ENCODE results near the gene TMED9.

DNA sequence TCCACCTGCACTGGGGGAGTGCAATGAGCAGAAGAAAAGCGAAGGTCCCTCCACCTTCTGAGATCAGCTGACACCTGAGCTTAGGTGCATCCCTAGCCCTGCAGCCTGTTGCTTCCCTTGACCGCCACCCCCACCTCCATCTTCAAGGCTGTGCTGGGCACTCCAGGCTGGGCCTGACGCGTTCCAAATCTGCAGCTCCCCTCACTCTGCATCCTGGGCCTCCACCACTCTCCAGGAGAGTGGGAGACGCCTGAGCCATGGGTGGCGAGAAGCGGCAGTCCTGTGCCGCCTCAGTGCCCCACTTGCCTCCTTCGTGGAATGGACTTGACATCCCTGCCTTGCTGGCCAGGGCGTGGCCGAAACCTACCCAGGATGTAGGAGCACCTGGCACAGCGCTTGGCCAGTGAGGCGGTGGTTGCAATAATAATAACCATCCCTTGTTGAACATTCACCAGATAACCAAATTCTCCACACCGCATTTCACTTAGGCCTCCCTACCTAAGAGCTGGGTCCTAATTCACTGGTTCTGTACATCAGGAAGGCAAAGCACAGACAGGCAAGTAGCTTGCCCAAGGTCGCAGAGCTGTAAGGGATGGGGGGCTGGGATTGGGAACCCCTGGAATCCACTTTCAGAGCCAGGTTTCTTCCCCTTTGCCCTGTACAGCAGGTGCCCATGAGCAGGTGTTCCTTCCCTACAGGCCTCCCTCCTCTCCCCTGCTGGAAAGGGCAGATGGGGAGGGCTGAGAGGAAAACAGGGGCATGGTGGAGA is 19.6 kb downstream of the TMED9 start:
- TF ChIP-seq, protein P1, sequence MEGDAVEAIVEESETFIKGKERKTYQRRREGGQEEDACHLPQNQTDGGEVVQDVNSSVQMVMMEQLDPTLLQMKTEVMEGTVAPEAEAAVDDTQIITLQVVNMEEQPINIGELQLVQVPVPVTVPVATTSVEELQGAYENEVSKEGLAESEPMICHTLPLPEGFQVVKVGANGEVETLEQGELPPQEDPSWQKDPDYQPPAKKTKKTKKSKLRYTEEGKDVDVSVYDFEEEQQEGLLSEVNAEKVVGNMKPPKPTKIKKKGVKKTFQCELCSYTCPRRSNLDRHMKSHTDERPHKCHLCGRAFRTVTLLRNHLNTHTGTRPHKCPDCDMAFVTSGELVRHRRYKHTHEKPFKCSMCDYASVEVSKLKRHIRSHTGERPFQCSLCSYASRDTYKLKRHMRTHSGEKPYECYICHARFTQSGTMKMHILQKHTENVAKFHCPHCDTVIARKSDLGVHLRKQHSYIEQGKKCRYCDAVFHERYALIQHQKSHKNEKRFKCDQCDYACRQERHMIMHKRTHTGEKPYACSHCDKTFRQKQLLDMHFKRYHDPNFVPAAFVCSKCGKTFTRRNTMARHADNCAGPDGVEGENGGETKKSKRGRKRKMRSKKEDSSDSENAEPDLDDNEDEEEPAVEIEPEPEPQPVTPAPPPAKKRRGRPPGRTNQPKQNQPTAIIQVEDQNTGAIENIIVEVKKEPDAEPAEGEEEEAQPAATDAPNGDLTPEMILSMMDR (IDR thresholded peaks at IDR 0.05) = no peak
- TF ChIP-seq POLR2A (IDR thresholded peaks at IDR 0.05) = no peak

Data from thyroid gland (tissue), 4 donors.